ENCODE measurements around the gene CMAS.
A peak's percentile ranks its signal among the peaks of the same experiment; 100 is the strongest.
"Not testable (repeated sequence)": the region's sequence is repeated elsewhere in the genome, so short reads cannot be mapped to it uniquely, and the experiment has no call there.

Gene CMAS

DNA sequence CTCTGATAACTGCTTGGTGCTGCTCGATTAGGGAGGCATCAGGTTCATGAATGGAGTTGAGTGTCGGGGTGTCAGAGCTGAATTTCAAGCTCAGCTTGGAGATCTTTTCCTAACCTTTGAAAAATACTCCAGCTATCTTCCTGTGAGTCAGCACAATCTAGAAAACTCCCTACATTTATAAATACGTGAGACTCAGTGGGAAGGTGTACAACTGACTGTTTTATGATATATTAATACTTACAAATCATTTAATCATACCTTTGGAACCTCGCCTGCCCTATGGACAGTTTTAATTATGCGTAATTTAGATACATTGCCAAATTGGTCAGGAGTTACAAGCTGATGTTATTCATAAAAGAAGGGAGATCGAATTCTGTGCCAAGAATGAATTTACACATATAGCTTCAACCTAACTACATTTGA is 961 bp downstream of the CMAS start:
- DNase-seq (ENCODE audit: low spot score) = no peak

DNA sequence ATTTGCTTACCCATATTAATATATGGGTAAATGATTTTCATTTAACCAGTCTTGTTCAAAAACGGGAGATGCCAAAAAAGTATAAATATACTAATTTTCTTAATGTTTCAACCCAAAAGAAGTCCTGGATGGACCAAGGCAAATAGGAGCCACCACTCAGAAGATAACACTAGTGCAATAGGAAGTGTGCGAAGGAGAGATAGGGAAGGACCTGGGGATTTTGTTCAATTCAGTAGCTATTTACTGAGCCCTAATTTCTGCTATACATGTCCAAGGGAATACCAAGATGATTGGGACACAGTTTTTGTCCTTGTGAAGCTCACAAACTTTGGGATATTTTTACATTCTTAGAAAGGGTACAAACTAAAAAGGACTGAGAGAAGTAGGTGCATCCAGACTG is 1.5 kb downstream of the CMAS start:
- no peak for DNase-seq (ENCODE audit: low spot score)

GRCh38 chr12:22048351-22049041 is 2.5 kb downstream of the CMAS start:
- no peak for DNase-seq (ENCODE audit: low spot score)

DNA sequence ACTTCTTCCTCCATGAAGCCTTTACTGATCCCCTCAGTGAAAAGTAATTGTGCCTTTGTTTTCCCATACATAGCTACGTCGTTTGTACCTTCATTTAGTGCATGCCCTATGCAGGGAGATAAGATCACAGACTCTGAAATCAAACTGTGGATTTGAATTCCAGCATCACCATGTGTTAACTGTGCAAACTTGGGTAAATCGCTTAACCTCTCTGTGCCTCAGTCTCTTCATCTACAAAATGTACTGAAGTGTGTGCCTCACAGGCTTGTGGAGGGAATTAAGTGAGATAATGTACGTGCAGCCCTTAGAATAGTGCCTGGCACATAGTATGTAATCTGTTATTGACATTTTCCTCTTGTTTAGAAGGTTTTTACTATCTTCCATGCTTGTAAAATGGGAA is 4.1 kb downstream of the CMAS start:
- no peak for DNase-seq (ENCODE audit: low spot score)

DNA sequence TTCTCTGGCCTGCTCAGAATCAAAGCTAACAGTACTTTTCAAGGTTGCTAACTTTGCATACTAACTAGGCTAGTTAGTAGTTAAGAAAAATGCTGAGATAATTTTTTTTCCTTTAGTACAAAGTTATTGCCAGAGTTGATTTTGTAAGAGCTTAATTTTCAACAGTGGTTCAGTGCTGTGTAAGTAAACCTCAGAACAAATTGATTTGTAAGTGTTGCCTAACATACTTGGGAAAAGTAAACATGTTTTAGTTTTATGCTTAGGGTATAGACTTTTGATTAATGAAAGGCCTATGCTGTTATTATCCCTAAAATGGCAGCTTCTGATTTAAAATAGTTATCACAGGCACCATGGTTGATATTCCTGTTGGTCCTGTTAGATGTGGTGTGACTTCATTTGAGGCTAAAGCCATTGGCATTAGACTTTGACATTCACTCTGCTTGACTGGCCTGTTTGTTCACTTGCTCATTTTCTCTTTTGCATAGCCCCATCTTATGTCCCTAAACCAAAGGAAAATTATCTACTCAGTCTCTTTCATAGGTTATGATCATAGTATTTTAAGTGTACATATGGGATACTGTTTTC is 5.2 kb downstream of the CMAS start:
- DNase-seq (ENCODE audit: low spot score) = no peak

- DNase-seq (ENCODE audit: low spot score) = not testable (repeated sequence)
These were observed 7.0 kb downstream of the CMAS start for GRCh38 chr12:22052994-22053393.

DNA sequence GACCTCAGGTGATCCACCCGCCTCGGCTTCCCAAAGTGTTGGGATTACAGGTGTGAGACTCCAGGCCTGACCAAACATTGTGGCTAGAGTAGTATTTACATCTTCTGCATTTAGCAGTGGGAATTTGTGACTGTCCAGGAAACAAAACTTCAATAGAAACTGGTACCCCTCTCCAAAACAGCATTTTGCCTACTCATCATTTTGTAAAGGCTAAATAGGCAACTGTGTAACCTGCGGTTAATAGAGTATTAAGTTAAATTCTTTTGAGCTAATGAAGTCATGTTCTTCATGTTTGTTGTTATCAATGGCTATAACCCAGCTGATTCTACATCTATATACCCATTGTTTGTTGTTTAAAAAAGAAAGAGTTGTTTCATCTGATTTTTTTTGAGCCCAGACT is 8.1 kb downstream of the CMAS start:
- DNase-seq (ENCODE audit: low spot score) = no peak

DNA sequence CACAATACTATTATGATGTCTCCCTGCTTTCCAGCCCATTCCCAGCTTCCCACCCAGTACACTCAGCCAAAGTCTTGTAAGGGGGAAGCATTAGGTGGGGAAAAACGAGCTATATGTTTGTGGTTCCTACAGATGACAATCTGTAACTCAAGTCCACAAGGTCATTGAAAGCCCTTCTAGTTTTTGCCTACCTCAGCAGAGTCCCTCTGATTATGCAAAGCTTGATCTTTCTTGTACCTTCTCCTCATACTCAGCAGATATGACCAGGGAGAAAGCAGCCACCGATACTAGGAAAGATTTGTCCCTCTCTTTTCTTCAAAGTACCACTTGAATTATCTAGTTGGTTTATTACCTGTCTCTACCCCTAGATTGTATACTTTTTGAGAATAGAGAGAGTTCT is 10.6 kb downstream of the CMAS start:
- no peak for DNase-seq (ENCODE audit: low spot score)

DNA sequence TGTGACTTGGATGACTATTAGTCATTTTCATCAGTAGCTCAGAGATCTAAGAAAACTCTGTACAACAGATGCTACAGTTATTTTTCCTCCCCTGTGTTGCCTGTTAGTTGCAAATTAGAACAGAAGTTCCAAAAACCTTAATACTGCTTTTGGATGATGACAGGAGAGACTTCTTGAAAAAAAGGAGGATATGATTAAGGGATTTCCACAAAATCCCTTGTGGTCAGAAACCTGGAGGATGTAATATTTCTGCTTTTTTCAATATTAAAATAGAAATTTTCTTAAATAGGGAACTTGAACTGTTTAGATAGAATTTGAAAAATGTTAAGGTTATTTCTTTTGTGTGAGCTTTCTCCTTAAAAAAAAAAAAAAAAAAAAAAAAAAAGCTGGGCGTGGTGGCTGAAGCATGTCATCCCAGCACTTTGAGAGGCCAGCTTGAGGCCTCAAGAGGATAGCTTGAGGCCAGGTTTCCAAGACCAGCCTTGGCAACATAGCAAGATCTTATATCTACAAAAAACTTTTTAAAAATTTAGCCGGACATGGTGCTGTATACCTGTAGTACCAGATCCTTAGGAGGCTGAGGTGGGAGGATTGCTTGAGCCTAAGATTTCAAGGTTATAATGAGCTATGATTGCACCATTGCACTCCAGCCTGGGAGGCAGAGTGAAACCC is 14.1 kb downstream of the CMAS start:
- no peak for DNase-seq (ENCODE audit: low spot score)

- no peak for DNase-seq (ENCODE audit: low spot score)
These were observed 18.9 kb downstream of the CMAS start for GRCh38 chr12:22064968-22065367.

GRCh38 chr12:22066310-22066709 is 20.3 kb downstream of the CMAS start:
- no peak for DNase-seq (ENCODE audit: low spot score)

DNA sequence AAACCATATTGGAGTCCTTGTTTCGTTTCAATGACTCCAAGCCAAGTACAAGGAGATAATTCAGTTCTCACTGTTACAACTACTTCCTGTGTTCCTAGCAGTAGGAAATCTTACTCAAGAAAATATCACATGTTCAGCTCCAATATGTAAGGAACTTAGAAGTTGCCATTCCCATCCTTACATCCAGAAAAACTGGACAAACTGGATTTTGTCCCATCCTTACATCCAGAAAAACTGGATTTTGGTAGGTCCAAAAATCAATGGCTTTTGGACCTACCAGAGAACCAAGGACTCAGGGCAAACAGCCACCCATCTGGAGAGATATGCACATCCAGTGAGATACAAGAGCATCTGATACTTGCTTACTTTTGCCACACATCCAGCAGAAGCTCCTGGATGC is 23.8 kb downstream of the CMAS start:
- no peak for DNase-seq (ENCODE audit: low spot score)

GRCh38 chr12:22082190-22082701 is 36.2 kb downstream of the CMAS start:
- peak; percentile 24 for DNase-seq (ENCODE audit: low spot score)

DNA sequence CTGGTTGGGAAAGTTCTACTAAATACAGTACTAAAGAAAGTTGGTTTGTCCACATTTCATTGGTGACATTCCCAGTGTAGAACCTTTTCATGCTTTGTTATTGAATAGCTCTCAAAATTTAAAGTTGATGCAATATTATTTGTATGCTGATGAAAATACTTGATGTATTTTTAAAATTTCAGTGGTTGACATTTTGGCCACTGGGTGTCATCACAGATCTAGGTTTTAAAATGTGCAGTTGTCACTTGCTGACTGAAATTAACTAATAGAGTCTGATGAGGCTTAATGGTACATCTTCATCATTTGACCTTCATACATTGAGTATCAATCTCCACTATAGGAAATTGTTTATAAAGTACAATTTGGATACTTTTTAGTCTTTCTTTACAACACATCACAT is 37.1 kb downstream of the CMAS start:
- DNase-seq (ENCODE audit: low spot score) = peak; percentile 55

DNA sequence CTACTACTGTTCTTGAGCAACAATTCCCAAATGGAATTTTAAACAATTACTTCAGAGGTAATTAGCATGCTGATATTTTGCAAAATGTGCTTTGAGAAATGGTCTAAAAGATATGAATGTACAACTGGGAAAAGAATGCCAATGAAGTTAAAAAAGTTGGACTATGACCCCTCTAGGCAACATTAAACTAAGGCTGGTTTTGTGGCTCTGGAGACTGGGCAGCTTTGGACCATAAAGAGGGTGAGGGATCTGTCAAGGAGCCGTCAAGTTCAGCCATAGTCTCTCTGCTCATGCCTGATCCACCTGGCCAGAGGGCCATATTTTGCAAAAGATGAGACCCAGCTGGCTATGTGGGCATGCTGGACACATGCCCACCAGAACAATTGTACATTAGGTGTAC is 38.8 kb downstream of the CMAS start:
- DNase-seq (ENCODE audit: low spot score) = no peak

GRCh38 chr12:22088886-22089285 is 42.9 kb downstream of the CMAS start:
- DNase-seq (ENCODE audit: low spot score) = no peak

DNA sequence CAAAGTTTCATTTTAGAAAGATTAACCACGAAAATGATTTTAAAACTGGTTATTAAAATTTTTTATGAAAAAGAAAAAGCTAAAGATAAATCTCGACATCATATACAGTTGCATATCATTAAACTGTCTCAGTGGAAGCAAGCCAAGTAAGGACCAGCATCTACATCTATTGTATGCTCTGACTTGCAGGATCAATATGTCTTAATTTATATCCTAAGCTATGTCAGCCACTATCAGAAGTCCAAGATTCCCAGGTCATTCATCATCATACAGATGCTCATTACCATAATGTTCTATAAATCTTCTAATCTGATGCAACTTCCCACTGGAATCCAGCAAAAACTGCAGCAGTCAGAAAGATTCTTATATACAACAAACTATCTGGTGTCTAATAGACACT is 43.5 kb downstream of the CMAS start:
- DNase-seq (ENCODE audit: low spot score) = no peak

DNA sequence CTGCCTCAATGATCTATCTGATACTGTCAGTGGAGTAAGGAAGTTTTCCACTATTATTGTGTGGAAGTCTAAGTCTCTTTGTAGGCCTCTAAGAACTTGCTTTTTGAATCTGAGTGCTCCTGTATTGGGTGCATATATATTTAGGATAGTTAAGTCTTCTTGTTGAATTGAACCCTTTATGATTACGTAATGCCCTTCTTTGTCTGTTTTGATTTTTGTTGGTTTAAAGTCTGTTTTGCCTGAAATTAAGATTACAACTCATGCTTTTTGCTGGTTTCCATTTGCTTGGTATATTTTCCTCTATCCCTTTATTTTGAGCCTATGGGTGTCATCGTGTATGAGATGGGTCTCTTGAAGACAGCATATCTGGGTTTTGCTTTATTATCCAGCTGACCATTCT is 53.0 kb downstream of the CMAS start:
- not testable (repeated sequence) for DNase-seq (ENCODE audit: low spot score)

- DNase-seq (ENCODE audit: low spot score) = peak; percentile 74
These were observed 55.1 kb downstream of the CMAS start for GRCh38 chr12:22100958-22101748.

- no peak for DNase-seq (ENCODE audit: low spot score)
These were observed 55.8 kb downstream of the CMAS start for GRCh38 chr12:22101749-22102243.

GRCh38 chr12:22103418-22103817 is 57.4 kb downstream of the CMAS start:
- no peak for DNase-seq (ENCODE audit: low spot score)

GRCh38 chr12:22105542-22105941 is 59.5 kb downstream of the CMAS start:
- DNase-seq (ENCODE audit: low spot score) = no peak
